HepG2 (cell line): ENCODE results near the gene KRTAP21-2. TPM values are rescaled to one million over a fixed set of nuclear protein-coding genes. Genes with fewer than 3 reads are reported as not detected.
A peak's percentile ranks its signal among the peaks of the same experiment; 100 is the strongest.

Experiments
- ATAC-seq: fragments of 200-7000 bp; cut with Tn5 transposase; 3 replicates; pipeline ENCODE4 v1.9.1; 2020; ENCODE audit warnings: mild to moderate bottlenecking, moderate library complexity
- BruUV-seq: library from RNA; stranded (reverse); fragments of 400-500 nt; replicated peaks from 2 replicates; lab custom pipeline; 2021; lab: Mats Ljungman, UMichigan
- CTCF ChIA-PET: fragments of 300-600 bp; formaldehyde crosslinking; extraction: SDS; loops from one replicate; lab custom pipeline; 2021; ENCODE audit warnings: low total read pairs, inconsistent platforms, low intra/inter-chr PET ratio; lab: Yijun Ruan, JAX
- POLR2A ChIA-PET: fragments of 350-600 bp; sonication (Branson Sonifier 250); formaldehyde crosslinking; loops from one replicate; lab custom pipeline; 2020; ENCODE audit warnings: antibody characterized with exemption, inconsistent platforms; lab: Yijun Ruan, JAX
- DNase-seq: peaks from one replicate; pipeline ENCODE4 v3.0.0-alpha.2; 2015; ENCODE audit warnings: low spot score
- FAIRE-seq: peaks from 3 replicates; lab custom pipeline; 2011; peaks lifted over from hg19 to GRCh38; lab: Jason Lieb, UNC
- H2AFZ ChIP-seq: one replicate; pipeline ENCODE4 v1.6.1; 2011; ENCODE audit warnings: low read length, inconsistent platforms
- H3K27ac ChIP-seq: fragments of 300-600 bp; 3 replicates; pipeline ENCODE4 v1.8.0; 2011; ENCODE audit warnings: mixed run types, mild to moderate bottlenecking, mixed read lengths, low read length, inconsistent platforms; ENCODE audit not compliant: insufficient read depth; ENCODE audit errors: extremely low read length
- H3K27me3 ChIP-seq, 2 experiments: fragments of 200-600 bp in 1 of 2; 2 replicates in 1 of 2; 3 replicates in 1 of 2; pipeline versions ENCODE4 v1.6.0 to v1.8.0; 2011; ENCODE audit warnings: low read length in 2 of 2, mild to moderate bottlenecking in 2 of 2, moderate library complexity in 2 of 2, inconsistent platforms in 1 of 2; ENCODE audit not compliant: insufficient read depth in 2 of 2, control insufficient read depth in 1 of 2
- H3K36me3 ChIP-seq, 2 experiments: fragments of 200-600 bp in 1 of 2; replicated peaks in 1 of 2; 2 replicates in 1 of 2; 3 replicates in 1 of 2; pipeline versions ENCODE4 v1.5.1 to v1.8.0; 2011; ENCODE audit warnings: low read length in 2 of 2, inconsistent platforms in 1 of 2; ENCODE audit not compliant: insufficient read depth in 2 of 2, control insufficient read depth in 1 of 2
- H3K4me1 ChIP-seq: 2 replicates; pipeline ENCODE4 v1.5.1; 2012; ENCODE audit warnings: low read length, inconsistent platforms; ENCODE audit not compliant: insufficient read depth
- H3K4me2 ChIP-seq: 2 replicates; pipeline ENCODE4 v1.6.0; 2011; ENCODE audit warnings: low read depth, low read length, inconsistent platforms
- H3K4me3 ChIP-seq, 3 experiments: fragments of 200-600 bp in 1 of 3; sonication (generic), shearing (Covaris generic) in 1 of 3; replicated peaks in 1 of 3; 2 replicates each; pipeline ENCODE4 v1.5.1; 2011 to 2016; ENCODE audit warnings: low read length in 3 of 3, inconsistent platforms in 2 of 3, low read depth in 2 of 3, mild to moderate bottlenecking in 2 of 3, control low read depth in 1 of 3, mixed read lengths in 1 of 3; ENCODE audit not compliant: insufficient read depth in 1 of 3
- H3K79me2 ChIP-seq: one replicate; pipeline ENCODE4 v1.6.1; 2011; ENCODE audit warnings: low read length, inconsistent platforms; ENCODE audit not compliant: insufficient read depth
- H3K9ac ChIP-seq: 2 replicates; pipeline ENCODE4 v1.6.0; 2011; ENCODE audit warnings: mild to moderate bottlenecking, low read depth, low read length, inconsistent platforms; ENCODE audit not compliant: insufficient read depth
- H3K9me3 ChIP-seq: 2 replicates; pipeline ENCODE4 v1.5.1; 2012; ENCODE audit warnings: mild to moderate bottlenecking, low read length
- H4K20me1 ChIP-seq: 2 replicates; pipeline ENCODE4 v1.6.0; 2011; ENCODE audit warnings: inconsistent platforms, mild to moderate bottlenecking, low read length, moderate library complexity; ENCODE audit not compliant: insufficient read depth
- HNF4A ChIP-seq: sonication (generic); formaldehyde crosslinking; IDR thresholded peaks from 2 replicates; pipeline ENCODE4 v1.4.0; 2020; ENCODE audit warnings: missing genetic modification reagents
- SMARCE1 ChIP-seq: fragments of 450-650 bp; IDR thresholded peaks from 2 replicates; pipeline ENCODE4 v1.6.1; 2017; ENCODE audit warnings: borderline replicate concordance
- SOX13 ChIP-seq, 3 experiments: fragments of 450-650 bp in 1 of 3; sonication (generic) in 1 of 3; formaldehyde crosslinking in 1 of 3; IDR thresholded peaks in 2 of 3; conservative IDR thresholded peaks in 1 of 3; 2 replicates each; pipeline versions ENCODE4 v1.5.0 to v1.6.1; 2016 to 2020; ENCODE audit warnings: antibody characterized with exemption in 1 of 3, mild to moderate bottlenecking in 1 of 3, missing compliant biosample characterization in 1 of 3, missing genetic modification reagents in 1 of 3, moderate library complexity in 1 of 3
- THYN1 ChIP-seq: sonication (generic); formaldehyde crosslinking; IDR thresholded peaks from 2 replicates; pipeline ENCODE4 v1.8.1; 2023; ENCODE audit warnings: low read depth, mild to moderate bottlenecking, moderate library complexity, missing genetic modification reagents, borderline replicate concordance
- WGBS: methylation state at CpG from one replicate; pipeline ENCODE4 v1.1.6; 2017; ENCODE audit warnings: low lambda C conversion rate; 5-methylcytosine and 5-hydroxymethylcytosine counted together
- in situ Hi-C: cut with HindIII; loops from 2 replicates; pipeline ENCODE4 v1.10.0; 2017; ENCODE audit warnings: low pct_unique_long_range_greater_than_20kb; ENCODE audit not compliant: extremely low pct_ligation_motif_present
- intact Hi-C: fragments of 100-400 bp; cut with micrococcal nuclease; formaldehyde crosslinking; loops from one replicate; pipeline ENCODE4 v1.10.0; 2022; ENCODE audit not compliant: unreplicated experiment
- polyA plus RNA-seq, 8 experiments: library from polyadenylated mRNA; depleted of rRNA in 3 of 8; stranded (reverse) in 7 of 8; unstranded in 1 of 8; fragments of >200 nt; fragmentation: Illumina TruSeq in 4 of 8; extraction: Trizol in 4 of 8; gene quantifications; 2 replicates each; pipeline versions ENCODE4 v1.2.1 to v1.2.3, GENCODE V29; 2011 to 2016; ENCODE audit warnings: low read depth in 4 of 8, missing spikeins in 1 of 8, mixed read lengths in 1 of 8; ENCODE audit not compliant: insufficient read depth in 1 of 8
- total RNA-seq, 5 experiments: library from RNA; depleted of rRNA; stranded (reverse); fragments of >200 nt; fragmentation: Illumina TruSeq; extraction: Trizol; gene quantifications; 2 replicates each; pipeline ENCODE4 v1.2.3, GENCODE V29; 2016; ENCODE audit warnings: low read depth in 1 of 5
- TF ChIP-seq, protein P1 (sequence below): sonication (generic); formaldehyde crosslinking; conservative IDR thresholded peaks from 2 replicates; pipeline ENCODE4 v1.4.0; 2020; ENCODE audit warnings: mild to moderate bottlenecking, missing genetic modification reagents, moderate library complexity
- TF ChIP-seq, protein P2 (sequence below): sonication (generic); formaldehyde crosslinking; IDR thresholded peaks from 2 replicates; pipeline ENCODE4 v1.5.1; 2020; ENCODE audit warnings: mild to moderate bottlenecking, missing genetic modification reagents, borderline replicate concordance
- TF ChIP-seq, protein P3 (sequence below): IDR thresholded peaks from 2 replicates; pipeline ENCODE4 v1.6.1; 2012; ENCODE audit warnings: low read depth, low read length, improper control_type of control experiment

KRTAP21-2 gene
- total and polyA plus RNA-seq, 2 of the 13 experiments (the other 11 are each of a cell fraction or from before 2014, with no cell fraction given) = not detected

- in situ Hi-C loops = no loop called here
- DNase-seq = no peak
- POLR2A ChIA-PET = no interaction called here
Measured at GRCh38 chr21:30793581-30794314, 46.7 kb upstream of the KRTAP21-2 start.

More at GRCh38 chr21:30793581-30794314, 46.7 kb upstream of the KRTAP21-2 start:
- peaks cover 76% of the 10 kb centered on the region for H3K9me3 ChIP-seq
- no peaks in the 10 kb centered on the region for H3K27me3 ChIP-seq
- H4K20me1 ChIP-seq = no peaks in the 10 kb centered on the region
- ATAC-seq (peak; percentile 96), FAIRE-seq (no peak)
- TF ChIP-seq SOX13 (IDR thresholded peaks at IDR 0.05) = no peak
- TF ChIP-seq SOX13 (CRISPR knock-in tag; conservative IDR thresholded peaks at IDR 0.05 in 1 of 2, IDR thresholded peaks at IDR 0.05 in 1 of 2) = 0 out of 4 replicates have a peak, but pooled peaks of 1 of the 2 experiments have one; percentile 7
- no peak for TF ChIP-seq SMARCE1
- TF ChIP-seq, protein P1, sequence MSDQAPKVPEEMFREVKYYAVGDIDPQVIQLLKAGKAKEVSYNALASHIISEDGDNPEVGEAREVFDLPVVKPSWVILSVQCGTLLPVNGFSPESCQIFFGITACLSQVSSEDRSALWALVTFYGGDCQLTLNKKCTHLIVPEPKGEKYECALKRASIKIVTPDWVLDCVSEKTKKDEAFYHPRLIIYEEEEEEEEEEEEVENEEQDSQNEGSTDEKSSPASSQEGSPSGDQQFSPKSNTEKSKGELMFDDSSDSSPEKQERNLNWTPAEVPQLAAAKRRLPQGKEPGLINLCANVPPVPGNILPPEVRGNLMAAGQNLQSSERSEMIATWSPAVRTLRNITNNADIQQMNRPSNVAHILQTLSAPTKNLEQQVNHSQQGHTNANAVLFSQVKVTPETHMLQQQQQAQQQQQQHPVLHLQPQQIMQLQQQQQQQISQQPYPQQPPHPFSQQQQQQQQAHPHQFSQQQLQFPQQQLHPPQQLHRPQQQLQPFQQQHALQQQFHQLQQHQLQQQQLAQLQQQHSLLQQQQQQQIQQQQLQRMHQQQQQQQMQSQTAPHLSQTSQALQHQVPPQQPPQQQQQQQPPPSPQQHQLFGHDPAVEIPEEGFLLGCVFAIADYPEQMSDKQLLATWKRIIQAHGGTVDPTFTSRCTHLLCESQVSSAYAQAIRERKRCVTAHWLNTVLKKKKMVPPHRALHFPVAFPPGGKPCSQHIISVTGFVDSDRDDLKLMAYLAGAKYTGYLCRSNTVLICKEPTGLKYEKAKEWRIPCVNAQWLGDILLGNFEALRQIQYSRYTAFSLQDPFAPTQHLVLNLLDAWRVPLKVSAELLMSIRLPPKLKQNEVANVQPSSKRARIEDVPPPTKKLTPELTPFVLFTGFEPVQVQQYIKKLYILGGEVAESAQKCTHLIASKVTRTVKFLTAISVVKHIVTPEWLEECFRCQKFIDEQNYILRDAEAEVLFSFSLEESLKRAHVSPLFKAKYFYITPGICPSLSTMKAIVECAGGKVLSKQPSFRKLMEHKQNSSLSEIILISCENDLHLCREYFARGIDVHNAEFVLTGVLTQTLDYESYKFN (CRISPR knock-in tag) = peak; percentile 82
- TF ChIP-seq, protein P2, sequence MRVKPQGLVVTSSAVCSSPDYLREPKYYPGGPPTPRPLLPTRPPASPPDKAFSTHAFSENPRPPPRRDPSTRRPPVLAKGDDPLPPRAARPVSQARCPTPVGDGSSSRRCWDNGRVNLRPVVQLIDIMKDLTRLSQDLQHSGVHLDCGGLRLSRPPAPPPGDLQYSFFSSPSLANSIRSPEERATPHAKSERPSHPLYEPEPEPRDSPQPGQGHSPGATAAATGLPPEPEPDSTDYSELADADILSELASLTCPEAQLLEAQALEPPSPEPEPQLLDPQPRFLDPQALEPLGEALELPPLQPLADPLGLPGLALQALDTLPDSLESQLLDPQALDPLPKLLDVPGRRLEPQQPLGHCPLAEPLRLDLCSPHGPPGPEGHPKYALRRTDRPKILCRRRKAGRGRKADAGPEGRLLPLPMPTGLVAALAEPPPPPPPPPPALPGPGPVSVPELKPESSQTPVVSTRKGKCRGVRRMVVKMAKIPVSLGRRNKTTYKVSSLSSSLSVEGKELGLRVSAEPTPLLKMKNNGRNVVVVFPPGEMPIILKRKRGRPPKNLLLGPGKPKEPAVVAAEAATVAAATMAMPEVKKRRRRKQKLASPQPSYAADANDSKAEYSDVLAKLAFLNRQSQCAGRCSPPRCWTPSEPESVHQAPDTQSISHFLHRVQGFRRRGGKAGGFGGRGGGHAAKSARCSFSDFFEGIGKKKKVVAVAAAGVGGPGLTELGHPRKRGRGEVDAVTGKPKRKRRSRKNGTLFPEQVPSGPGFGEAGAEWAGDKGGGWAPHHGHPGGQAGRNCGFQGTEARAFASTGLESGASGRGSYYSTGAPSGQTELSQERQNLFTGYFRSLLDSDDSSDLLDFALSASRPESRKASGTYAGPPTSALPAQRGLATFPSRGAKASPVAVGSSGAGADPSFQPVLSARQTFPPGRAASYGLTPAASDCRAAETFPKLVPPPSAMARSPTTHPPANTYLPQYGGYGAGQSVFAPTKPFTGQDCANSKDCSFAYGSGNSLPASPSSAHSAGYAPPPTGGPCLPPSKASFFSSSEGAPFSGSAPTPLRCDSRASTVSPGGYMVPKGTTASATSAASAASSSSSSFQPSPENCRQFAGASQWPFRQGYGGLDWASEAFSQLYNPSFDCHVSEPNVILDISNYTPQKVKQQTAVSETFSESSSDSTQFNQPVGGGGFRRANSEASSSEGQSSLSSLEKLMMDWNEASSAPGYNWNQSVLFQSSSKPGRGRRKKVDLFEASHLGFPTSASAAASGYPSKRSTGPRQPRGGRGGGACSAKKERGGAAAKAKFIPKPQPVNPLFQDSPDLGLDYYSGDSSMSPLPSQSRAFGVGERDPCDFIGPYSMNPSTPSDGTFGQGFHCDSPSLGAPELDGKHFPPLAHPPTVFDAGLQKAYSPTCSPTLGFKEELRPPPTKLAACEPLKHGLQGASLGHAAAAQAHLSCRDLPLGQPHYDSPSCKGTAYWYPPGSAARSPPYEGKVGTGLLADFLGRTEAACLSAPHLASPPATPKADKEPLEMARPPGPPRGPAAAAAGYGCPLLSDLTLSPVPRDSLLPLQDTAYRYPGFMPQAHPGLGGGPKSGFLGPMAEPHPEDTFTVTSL (CRISPR knock-in tag) = peak; percentile 56; the same call in 1 of the 2 replicates
- TF ChIP-seq THYN1 = no peak
- TF ChIP-seq, protein P3, sequence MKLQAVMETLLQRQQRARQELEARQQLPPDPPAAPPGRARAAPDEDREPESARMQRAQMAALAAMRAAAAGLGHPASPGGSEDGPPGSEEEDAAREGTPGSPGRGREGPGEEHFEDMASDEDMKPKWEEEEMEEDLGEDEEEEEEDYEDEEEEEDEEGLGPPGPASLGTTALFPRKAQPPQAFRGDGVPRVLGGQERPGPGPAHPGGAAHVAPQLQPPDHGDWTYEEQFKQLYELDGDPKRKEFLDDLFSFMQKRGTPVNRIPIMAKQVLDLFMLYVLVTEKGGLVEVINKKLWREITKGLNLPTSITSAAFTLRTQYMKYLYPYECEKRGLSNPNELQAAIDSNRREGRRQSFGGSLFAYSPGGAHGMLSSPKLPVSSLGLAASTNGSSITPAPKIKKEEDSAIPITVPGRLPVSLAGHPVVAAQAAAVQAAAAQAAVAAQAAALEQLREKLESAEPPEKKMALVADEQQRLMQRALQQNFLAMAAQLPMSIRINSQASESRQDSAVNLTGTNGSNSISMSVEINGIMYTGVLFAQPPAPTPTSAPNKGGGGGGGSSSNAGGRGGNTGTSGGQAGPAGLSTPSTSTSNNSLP = peak; percentile 43; the same call in 1 of the 2 replicates
- peak; percentile 71 for TF ChIP-seq HNF4A (CRISPR knock-in tag)
- WGBS = 0% methylated on average over 2 of the region's 2 CpGs
- CTCF ChIA-PET = no interaction called here
- BruUV-seq = no TSS peak
- no peak overlapping the region for H3K9ac ChIP-seq
- no peak overlapping the region for H3K4me3 ChIP-seq
- no peak overlapping the region for H3K27ac ChIP-seq
- H3K4me2 ChIP-seq = no peak overlapping the region
- no peak overlapping the region for H2AFZ ChIP-seq
- intact Hi-C loops = no loop called here
- no peaks in the 10 kb centered on the region for H3K79me2 ChIP-seq
- H3K36me3 ChIP-seq = no peaks in the 10 kb centered on the region
- no peaks in the 10 kb centered on the region for H3K4me1 ChIP-seq
